Kidney (tissue), 14 donors: ENCODE results near the gene CADPS2. TPM values are rescaled to one million over a fixed set of nuclear protein-coding genes. Genes with fewer than 3 reads are reported as not detected.

Source experiments
- DNase-seq, 5 donors: peaks; one replicate each; pipeline ENCODE4 v3.0.0-alpha.2; 2013 to 2020
- FAIRE-seq: peaks from 2 replicates; lab custom pipeline; 2012; peaks lifted over from hg19 to GRCh38; lab: Jason Lieb, UNC
- H3K27ac ChIP-seq, 2 donors: one replicate each; pipeline ENCODE4 v1.7.0; 2013; ENCODE audit warnings: low read depth in 2 of 2, low read length in 2 of 2, inconsistent platforms in 1 of 2
- H3K27me3 ChIP-seq: one replicate; pipeline ENCODE4 v1.7.1; 2013; ENCODE audit warnings: low read length, inconsistent platforms; ENCODE audit not compliant: control insufficient read depth, insufficient read depth
- H3K36me3 ChIP-seq, 3 donors: one replicate each; pipeline versions ENCODE4 v1.7.0 to v1.7.1; 2013; ENCODE audit warnings: low read length in 3 of 3, control low read depth in 1 of 3, inconsistent platforms in 1 of 3; ENCODE audit not compliant: insufficient read depth in 3 of 3, control insufficient read depth in 2 of 3
- H3K4me1 ChIP-seq, 3 donors: one replicate each; pipeline versions ENCODE4 v1.7.0 to v1.7.1; 2013; ENCODE audit warnings: low read length in 3 of 3, inconsistent platforms in 1 of 3, low read depth in 1 of 3; ENCODE audit not compliant: control insufficient read depth in 2 of 3, insufficient read depth in 2 of 3
- H3K4me3 ChIP-seq, 3 donors: one replicate each; pipeline versions ENCODE4 v1.7.0 to v1.8.1; 2013; ENCODE audit warnings: low read length in 3 of 3, control low read depth in 1 of 3, inconsistent platforms in 1 of 3
- H3K9ac ChIP-seq, 3 donors: one replicate each; pipeline versions ENCODE4 v1.7.0 to v1.7.1; 2013; ENCODE audit warnings: low read length in 3 of 3, control low read depth in 1 of 3, inconsistent platforms in 1 of 3
- H3K9me3 ChIP-seq, 3 donors: one replicate each; pipeline versions ENCODE4 v1.7.0 to v1.7.1; 2013; ENCODE audit warnings: low read length in 3 of 3, control low read depth in 1 of 3, inconsistent platforms in 1 of 3; ENCODE audit not compliant: control insufficient read depth in 2 of 3, insufficient read depth in 1 of 3
- intact Hi-C: fragments of 100-400 bp; cut with DNase I; formaldehyde crosslinking; loops from one replicate; pipeline ENCODE4 v1.11.1; 2022
- polyA plus RNA-seq: library from polyadenylated mRNA; stranded (reverse); fragments of 350-450 nt; fragmentation: Illumina TruSeq; extraction: RNeasy Lipid Tissue Mini Kit (QIAGEN cat#74804); gene quantifications from one replicate; pipeline ENCODE4 v1.2.3, GENCODE V29; 2014; ENCODE audit warnings: low read depth, low replicate concordance; ENCODE audit not compliant: insufficient read depth
- total RNA-seq: library from RNA; stranded (reverse); fragmentation: NEBNext Ultra II Directional; extraction: Animal tissue kit (Norgen Biotek cat#: 25700); gene quantifications from one replicate; pipeline ENCODE4 v1.2.1, GENCODE V29; 2021
- TF ChIP-seq, protein P1 (sequence below): IDR thresholded peaks from 3 replicates; pipeline ENCODE4 v1.5.1; 2012; ENCODE audit warnings: mild to moderate bottlenecking, moderate library complexity, borderline replicate concordance; ENCODE audit not compliant: insufficient read depth; ENCODE audit errors: extremely low read depth
- donor health status: control.
- donor health status: control.
- donor health status: control.
- donor health status: control.
- donor health status: control.
- donor health status: DM: yes; HTN: yes; CAD: no.
- donor health status: Normal renal cell carcinoma (clear cell type).

Gene CADPS2
- total and polyA plus RNA-seq, 2 donors from 2014 or later = 33.0 to 39.9 TPM

- intact Hi-C loops = no loop called here
- FAIRE-seq (no peak), DNase-seq (no peak)
- Histone ChIP-seq H3K9ac (no peak overlapping the region), H3K4me1 (no peaks in the 10 kb centered on the region), H3K27ac (no peak overlapping the region), H3K36me3 (no peaks in the 10 kb centered on the region), H3K4me3 (no peak overlapping the region), H3K9me3 (no peaks in the 10 kb centered on the region), H3K27me3 (no peaks in the 10 kb centered on the region)
- TF ChIP-seq, protein P1, sequence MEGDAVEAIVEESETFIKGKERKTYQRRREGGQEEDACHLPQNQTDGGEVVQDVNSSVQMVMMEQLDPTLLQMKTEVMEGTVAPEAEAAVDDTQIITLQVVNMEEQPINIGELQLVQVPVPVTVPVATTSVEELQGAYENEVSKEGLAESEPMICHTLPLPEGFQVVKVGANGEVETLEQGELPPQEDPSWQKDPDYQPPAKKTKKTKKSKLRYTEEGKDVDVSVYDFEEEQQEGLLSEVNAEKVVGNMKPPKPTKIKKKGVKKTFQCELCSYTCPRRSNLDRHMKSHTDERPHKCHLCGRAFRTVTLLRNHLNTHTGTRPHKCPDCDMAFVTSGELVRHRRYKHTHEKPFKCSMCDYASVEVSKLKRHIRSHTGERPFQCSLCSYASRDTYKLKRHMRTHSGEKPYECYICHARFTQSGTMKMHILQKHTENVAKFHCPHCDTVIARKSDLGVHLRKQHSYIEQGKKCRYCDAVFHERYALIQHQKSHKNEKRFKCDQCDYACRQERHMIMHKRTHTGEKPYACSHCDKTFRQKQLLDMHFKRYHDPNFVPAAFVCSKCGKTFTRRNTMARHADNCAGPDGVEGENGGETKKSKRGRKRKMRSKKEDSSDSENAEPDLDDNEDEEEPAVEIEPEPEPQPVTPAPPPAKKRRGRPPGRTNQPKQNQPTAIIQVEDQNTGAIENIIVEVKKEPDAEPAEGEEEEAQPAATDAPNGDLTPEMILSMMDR = no peak
Observed at GRCh38 chr7:122344303-122344620, 542.0 kb downstream of the CADPS2 start.

GRCh38 chr7:122343601-122344302, 542.5 kb downstream of the CADPS2 start:
- TF ChIP-seq, protein P1 = no peak
- Histone ChIP-seq H3K27me3 (no peaks in the 10 kb centered on the region), H3K9me3 (no peaks in the 10 kb centered on the region), H3K4me3 (no peak overlapping the region), H3K9ac (no peak overlapping the region), H3K4me1 (no peaks in the 10 kb centered on the region), H3K36me3 (no peaks in the 10 kb centered on the region), H3K27ac (no peak overlapping the region)
- no peak for DNase-seq
- intact Hi-C loops = no loop called here
- FAIRE-seq = no peak

- no peak overlapping the region for H3K27ac ChIP-seq
- intact Hi-C loops = no loop called here
- H3K9me3 ChIP-seq = no peaks in the 10 kb centered on the region
- FAIRE-seq = no peak
- H3K27me3 ChIP-seq = no peaks in the 10 kb centered on the region
- DNase-seq = no peak
- H3K9ac ChIP-seq = no peak overlapping the region
- no peak overlapping the region for H3K4me3 ChIP-seq
- no peaks in the 10 kb centered on the region for H3K4me1 ChIP-seq
- TF ChIP-seq, protein P1 = no peak
- H3K36me3 ChIP-seq = no peaks in the 10 kb centered on the region
Observed at GRCh38 chr7:122340427-122340826, 545.8 kb downstream of the CADPS2 start.
